NCI-H226 (cell line): ENCODE measurements around the gene TMEM59.
"Not testable (repeated sequence)": the region's sequence is repeated elsewhere in the genome, so short reads cannot be mapped to it uniquely, and the experiment has no call there.

Experiments
- DNase-seq: peaks from one replicate; pipeline ENCODE4 v3.0.0-alpha.2; 2015

TMEM59 gene, protein sequence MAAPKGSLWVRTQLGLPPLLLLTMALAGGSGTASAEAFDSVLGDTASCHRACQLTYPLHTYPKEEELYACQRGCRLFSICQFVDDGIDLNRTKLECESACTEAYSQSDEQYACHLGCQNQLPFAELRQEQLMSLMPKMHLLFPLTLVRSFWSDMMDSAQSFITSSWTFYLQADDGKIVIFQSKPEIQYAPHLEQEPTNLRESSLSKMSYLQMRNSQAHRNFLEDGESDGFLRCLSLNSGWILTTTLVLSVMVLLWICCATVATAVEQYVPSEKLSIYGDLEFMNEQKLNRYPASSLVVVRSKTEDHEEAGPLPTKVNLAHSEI

DNA sequence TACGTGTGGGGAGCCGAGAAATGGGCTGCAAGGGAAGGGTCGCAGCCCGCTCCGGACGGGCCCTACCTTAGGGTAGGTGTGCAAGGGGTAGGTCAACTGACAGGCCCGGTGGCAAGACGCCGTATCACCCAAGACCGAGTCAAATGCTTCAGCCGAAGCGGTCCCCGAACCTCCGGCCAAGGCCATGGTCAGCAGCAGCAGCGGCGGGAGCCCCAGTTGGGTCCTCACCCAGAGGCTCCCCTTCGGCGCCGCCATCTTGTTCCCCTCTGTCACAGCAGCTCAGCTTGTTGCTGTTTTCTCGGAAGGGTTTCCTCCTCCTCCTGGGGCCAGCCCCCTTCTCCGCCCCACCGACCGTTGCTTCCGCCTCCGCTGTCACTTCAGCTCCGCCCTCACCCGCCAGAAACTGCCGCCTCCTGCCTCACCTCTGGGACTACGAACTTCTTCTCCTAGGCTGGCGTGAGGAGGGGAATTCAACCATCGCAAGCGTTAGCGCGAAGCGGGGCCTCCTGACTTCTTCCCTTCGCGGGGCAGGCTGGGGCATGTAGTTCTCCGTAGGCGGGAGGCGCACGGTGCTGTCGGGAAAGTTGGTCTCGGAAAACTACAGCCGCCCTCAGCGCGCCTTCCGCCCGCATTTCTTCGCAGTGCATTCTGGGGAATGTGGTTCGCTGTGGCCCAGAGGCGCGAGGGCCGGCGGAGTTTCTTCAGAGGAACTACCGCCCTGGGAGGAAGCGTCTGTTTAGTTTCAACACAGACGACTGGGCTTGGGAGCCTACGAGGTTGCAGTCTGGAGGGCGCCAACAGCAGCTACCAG, at the start of gene TMEM59, which contains the start of gene TCEANC2:
Gene TMEM59, minus strand, starts transcription at position 271 of the 811 bp plus-strand sequence. Its CDS starts 16 bp downstream, at position 255.
Gene TCEANC2, plus strand, starts transcription at position 675 of the 811 bp plus-strand sequence. CDS start 815 bp downstream, outside the sequence.
- peak; percentile 100 for DNase-seq

- no peak for DNase-seq
Observed at GRCh38 chr1:54100500-54100899, 47.5 kb upstream of the TMEM59 start.

DNA sequence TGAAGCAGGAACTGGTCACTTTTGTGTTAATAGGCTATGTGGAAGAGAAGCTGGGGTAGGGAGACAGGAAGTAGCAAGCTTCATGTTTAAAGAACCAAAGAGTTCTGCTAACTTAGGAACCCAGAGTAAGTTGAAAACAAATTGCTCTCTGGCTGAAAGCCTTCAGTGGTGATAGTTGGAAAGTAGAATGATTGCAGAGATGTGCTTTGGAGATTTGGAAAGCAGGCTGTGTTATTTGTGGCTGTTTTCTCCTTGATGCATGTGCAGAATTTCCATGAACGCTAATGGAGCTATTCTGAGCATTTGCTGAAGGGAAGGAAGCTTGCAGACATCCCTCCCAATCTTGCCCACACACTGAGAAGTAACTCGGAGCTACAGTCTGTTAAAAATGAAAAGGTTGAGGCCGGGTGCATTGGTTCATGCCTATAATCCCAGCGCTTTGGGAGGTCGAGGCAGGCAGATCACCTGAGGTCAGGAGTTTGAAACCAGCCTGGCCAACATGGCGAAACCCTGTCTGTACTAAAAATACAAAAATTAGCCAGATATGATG, 46.1 kb upstream of the TMEM59 start:
- DNase-seq, result no peak

DNA sequence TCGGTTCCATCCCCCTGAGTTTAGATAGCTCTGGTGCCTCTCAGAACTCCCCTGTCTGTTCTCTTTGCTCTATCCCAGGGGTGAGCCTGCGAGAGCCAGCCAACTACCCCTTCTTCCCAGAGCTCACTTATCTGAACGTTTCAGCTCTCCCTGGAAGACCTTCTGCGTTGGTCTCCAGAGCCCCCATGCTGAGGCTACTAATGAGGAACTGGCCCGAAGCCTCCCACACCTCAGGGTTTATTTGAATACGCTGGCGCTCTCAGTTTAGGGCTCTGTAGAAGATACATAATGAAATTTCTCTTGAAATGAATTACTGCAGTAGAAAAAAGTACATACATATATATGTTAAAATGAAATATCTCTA, 43.9 kb upstream of the TMEM59 start:
- no peak for DNase-seq

- DNase-seq, result no peak
Observed at GRCh38 chr1:54096227-54096876, 43.3 kb upstream of the TMEM59 start.

DNA sequence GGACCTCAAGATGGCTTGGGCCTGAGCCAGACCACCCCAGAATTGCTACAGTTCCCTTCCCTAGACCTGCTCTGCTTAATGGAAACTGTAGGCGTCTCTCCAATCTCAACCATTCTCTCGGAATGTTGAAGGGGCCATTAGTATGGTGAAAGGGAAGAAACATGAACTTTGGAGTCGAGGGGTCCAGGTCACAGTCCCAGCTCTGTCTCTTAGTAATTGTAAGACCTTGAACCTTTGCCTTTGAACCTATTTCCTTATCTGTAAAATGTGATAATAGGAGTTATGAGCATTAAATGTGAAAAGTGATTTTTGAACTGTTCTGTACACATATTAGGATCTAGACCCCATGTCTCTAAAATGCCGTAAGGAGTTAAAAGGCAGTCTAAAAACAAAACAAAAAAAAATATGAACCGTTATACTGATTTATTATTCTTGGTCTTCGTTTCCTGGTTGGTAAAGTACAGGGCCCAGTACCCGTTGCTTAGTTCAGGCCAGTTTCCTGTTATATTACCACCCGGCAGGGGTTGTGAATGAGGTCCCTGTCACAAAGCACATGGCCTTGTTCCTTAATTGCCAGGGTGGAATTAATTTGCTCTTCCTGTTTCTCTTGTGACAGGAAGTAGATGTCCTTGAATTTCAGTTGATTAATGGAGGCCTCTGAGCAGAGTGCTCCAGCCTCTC, 42.7 kb upstream of the TMEM59 start:
- no peak for DNase-seq

- not testable (repeated sequence) for DNase-seq
Observed at GRCh38 chr1:54094730-54095105, 41.7 kb upstream of the TMEM59 start.

DNA sequence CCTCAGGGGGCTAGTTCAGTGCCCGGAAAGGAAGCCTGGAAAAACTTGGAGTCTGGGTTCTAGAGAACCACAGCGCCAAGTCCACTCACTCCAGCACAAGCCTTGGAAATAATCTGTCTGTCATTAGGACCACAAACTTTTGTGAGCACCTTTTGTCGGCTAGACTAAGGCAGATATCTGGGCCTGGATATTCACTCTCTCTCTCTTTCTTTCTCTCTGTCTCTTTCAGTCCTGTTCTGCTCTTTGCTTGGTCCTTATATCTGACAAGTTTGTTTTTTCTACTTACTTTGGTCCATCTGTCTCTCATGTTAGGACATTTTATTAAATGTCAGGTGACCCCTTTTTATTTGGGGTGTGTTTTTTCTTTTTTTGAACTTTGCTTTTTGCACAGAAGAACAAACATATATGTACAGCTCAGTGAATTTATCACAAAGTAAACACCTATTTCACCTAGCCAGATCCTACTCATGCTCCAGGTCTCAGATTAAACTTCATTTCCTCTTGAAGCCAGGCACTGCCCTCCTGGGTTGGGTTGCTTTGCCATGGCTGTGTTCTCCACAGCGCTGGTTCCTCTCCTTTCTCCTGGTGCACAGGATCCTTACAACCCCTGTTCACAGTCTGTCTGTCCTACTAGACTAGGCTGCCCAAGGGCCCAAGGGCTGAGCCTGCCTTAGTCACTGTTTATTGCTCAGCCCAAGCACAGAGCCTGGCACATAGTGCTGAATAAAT, 41.2 kb upstream of the TMEM59 start:
- DNase-seq, result no peak

- no peak for DNase-seq
Observed at GRCh38 chr1:54091666-54092065, 38.7 kb upstream of the TMEM59 start.

DNA sequence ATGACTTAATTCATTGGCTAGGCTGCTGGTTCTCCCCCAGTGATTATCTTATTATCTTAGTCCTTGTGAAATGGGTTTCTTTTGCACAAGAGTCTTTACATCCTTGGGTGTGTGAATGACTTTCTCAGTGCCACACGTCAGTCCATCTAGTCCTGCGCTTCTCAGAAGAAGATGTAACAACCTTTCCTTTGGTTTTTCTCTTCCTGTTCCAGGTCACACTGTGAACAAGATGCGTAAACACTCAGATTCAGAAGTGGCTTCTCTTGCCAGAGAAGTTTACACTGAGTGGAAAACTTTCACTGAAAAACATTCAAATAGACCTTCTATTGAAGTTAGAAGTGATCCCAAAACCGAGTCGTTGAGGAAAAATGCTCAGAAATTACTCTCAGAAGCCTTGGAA, 35.4 kb upstream of the TMEM59 start:
- no peak for DNase-seq

DNA sequence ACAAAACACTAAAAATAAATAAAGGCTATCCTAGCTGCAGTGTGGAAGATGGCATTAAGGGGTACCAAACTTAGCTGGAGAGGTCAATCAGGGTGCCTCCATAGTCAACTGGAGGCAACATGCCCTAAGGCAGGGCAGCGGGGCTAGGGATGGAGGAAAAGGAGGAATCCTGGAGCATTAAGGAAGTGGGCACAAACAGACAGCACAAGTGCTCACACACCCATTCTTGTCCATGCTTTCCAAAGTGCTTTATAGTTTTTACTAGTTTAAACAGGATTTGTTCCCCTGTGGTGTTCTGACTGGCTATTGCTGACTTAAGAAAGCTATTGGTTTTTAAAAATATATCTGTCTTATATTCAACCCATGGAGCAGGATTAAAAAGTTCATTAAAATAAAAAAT, 33.8 kb upstream of the TMEM59 start:
- DNase-seq, result no peak

GRCh38 chr1:54084794-54085193, 31.8 kb upstream of the TMEM59 start:
- DNase-seq, result no peak

GRCh38 chr1:54081306-54082270, 28.6 kb upstream of the TMEM59 start:
- peak; percentile 61 for DNase-seq

- no peak for DNase-seq
Observed at GRCh38 chr1:54080598-54081049, 27.6 kb upstream of the TMEM59 start.

- no peak for DNase-seq
Observed at GRCh38 chr1:54077359-54077758, 24.4 kb upstream of the TMEM59 start.

DNA sequence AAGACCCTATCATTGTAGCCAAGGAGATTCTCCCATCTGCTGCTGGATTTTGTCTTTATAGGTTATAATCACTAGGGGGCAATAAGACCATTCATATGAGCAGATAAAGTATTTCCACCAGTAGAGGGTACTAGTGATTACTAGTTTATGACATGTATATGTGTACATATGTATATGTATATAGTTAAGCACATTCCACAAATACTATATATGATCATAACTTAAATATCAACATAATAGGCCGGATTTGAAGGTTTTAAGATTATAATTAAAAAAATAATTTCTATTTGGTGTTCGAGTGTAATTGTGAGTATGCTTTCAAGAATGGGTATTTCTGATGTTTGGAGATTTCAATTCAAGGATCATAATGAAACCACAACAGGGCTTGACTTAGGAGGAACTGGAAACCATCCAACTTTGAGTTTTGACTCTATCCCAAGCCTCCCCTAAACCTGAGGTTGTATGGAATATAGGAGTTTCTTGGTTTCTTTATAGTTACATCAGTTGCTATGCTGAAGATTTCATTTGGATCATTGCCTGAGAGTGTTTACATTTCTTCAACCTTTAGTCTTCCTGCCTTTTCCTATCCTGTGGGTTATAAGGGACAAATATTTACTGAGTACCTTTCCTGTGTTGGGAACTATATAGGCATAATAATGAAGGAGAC, 17.3 kb upstream of the TMEM59 start:
- DNase-seq, result peak; percentile 6

- DNase-seq, result no peak
Observed at GRCh38 chr1:54069791-54070170, 16.8 kb upstream of the TMEM59 start.

DNA sequence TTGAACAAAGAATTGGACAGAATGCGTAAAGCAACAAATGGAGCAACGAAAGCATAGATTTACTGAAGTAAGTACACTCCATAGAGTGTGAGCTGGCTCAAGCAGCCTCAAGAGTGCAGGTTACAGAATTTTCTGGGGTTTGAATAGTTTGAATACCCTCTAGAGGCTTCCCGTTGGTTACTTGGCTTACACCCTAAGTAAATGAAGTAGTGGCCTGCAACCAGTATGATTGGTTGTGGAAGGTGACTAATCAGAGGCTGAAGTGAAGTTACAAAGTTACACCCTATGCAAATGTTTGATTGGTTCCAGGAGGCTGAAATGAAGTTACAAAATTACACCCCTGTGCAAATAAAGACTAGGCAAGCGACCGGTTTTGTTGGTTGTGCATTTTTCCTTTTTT, 11.3 kb upstream of the TMEM59 start:
- DNase-seq, result no peak

- no peak for DNase-seq
Observed at GRCh38 chr1:54054438-54054749, 1.4 kb upstream of the TMEM59 start.

DNA sequence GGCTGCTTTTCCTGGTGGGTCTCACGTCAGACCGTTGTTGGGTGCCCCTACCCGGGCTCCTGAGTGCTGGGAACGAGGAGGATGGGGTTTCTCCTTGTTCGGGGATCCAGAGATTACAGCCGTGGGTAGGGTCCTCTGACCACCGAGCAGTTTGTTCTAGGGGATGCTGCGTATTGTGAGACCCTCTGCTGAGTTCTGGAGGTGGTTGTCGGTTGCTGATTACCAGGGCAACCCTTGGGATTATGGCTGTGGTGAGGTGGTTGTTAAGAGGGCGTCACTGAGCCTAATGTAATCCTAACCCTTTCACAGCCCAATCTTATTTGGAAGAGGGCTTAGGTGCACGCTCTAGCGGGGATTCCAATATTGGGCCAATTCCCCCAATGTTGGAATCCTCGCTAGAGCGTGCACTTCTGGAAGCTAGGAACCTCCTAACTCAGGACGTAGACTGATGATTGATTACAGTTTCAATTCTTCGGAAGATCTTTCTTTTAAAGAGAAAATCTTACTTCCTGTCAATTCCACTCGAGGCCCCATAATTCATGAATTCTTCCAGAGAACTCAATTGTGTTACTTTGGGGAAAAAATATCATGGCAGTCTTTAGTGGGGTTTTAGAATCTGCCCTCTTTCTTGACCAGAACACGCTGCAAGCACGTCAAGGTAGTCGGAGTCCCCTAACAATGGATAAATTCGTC, 887 bp upstream of the TMEM59 start:
- no peak for DNase-seq
